ENCODE results near the gene PGPEP1. TPM values are rescaled to one million over a fixed set of nuclear protein-coding genes. Genes with fewer than 3 reads are reported as not detected.

The PGPEP1 gene
- total and polyA plus RNA-seq, 10 of the 15 experiments (the other 5 are each of a cell fraction or from before 2014, with no cell fraction given): 13.8 to 39.4 (median 17.0) TPM

- no peaks in the 10 kb centered on the region for H4K20me1 ChIP-seq (ENCODE audit: control insufficient read depth, insufficient read depth)
- no peak overlapping the region for H2AFZ ChIP-seq (ENCODE audit: control insufficient read depth, low read depth, low read length)
- H3K4me2 ChIP-seq (ENCODE audit: control insufficient read depth, insufficient read depth): no peak overlapping the region
- CTCF ChIA-PET: no interaction called here
- H3K9ac ChIP-seq (ENCODE audit: control insufficient read depth, insufficient read depth, low read length): no peak overlapping the region
- no TSS peak for BruUV-seq (replicated peaks)
- in situ Hi-C loops (cut with MboI) (no loop called here), intact Hi-C loops (cut with micrococcal nuclease; ENCODE audit: unreplicated experiment) (no loop called here)
- no peak for DNase-seq (ENCODE audit: low read depth, low spot score)
- POLR2A ChIA-PET: interaction anchor here (0.6 kb wide), 3 partner anchors 15 to 303 kb away, joined by 3 to 4 read pairs (median 4); no protein-coding TSS in a partner anchor
- H3K36me3 ChIP-seq (ENCODE audit: control insufficient read depth in 2 of 2, insufficient read depth in 2 of 2, low read length in 1 of 2): peaks cover 0 to 10% of the 10 kb centered on the region in 2 experiments
- no peak for FAIRE-seq
- 91% methylated on average over 17 of the region's 17 CpGs for WGBS (ENCODE audit: insufficient coverage, insufficient replicate concordance, low lambda C conversion rate, missing lambda C conversion rate)
- TF ChIP-seq ZSCAN29 (IDR thresholded peaks at IDR 0.05) (no peak), BCLAF1 (IDR thresholded peaks at IDR 0.05) (no peak), ETV6 (conservative IDR thresholded peaks at IDR 0.05 in 1 of 2, IDR thresholded peaks at IDR 0.05 in 1 of 2; ENCODE audit: borderline replicate concordance in 1 of 2, low read depth in 1 of 2) (no peak), RELA (IDR thresholded peaks at IDR 0.05; ENCODE audit: borderline replicate concordance, partially characterized antibody) (no peak), SRF (IDR thresholded peaks at IDR 0.05; ENCODE audit: low read depth in 2 of 2, low read length in 2 of 2) (no peak), KDM1A (IDR thresholded peaks at IDR 0.05; ENCODE audit: borderline replicate concordance) (no peak), CBX5 (IDR thresholded peaks at IDR 0.05; ENCODE audit: low read depth) (no peak), BACH1 (IDR thresholded peaks at IDR 0.05; ENCODE audit: borderline replicate concordance) (no peak), ZNF687 (IDR thresholded peaks at IDR 0.05) (no peak), EED (IDR thresholded peaks at IDR 0.05; ENCODE audit: low read depth) (no peak), MTA2 (IDR thresholded peaks at IDR 0.05; ENCODE audit: low read depth) (no peak), RBBP5 (conservative IDR thresholded peaks at IDR 0.05) (no peak), POLR2AphosphoS5 (IDR thresholded peaks at IDR 0.05; ENCODE audit: low read length) (no peak)
- no peak overlapping the region for H3K4me3 ChIP-seq
- H3K27ac ChIP-seq (ENCODE audit: control insufficient read depth, insufficient read depth): no peak overlapping the region
- no peaks in the 10 kb centered on the region for H3K79me2 ChIP-seq (ENCODE audit: control insufficient read depth, insufficient read depth, low read length)
- H3K9me3 ChIP-seq (replicated peaks; ENCODE audit: control insufficient read depth, insufficient read depth, low read length): no peaks in the 10 kb centered on the region; the same call in 2 of the 3 replicates
- H3K4me1 ChIP-seq (ENCODE audit: control insufficient read depth, insufficient read depth, low read length): peaks cover 11% of the 10 kb centered on the region
- no peaks in the 10 kb centered on the region for H3K27me3 ChIP-seq (replicated peaks in 1 of 2; ENCODE audit: control insufficient read depth in 2 of 2, insufficient read depth in 2 of 2, low read length in 1 of 2)
- RAD21 ChIA-PET (ENCODE audit: unreplicated experiment): no interaction called here
- no peak for ATAC-seq
- SMC1A ChIA-PET (ENCODE audit: uncharacterized antibody, unreplicated experiment): interaction anchor here (1.2 kb wide), 1 partner anchor 26 kb away, joined by 3 read pairs; no protein-coding TSS in a partner anchor
Measured at GRCh38 chr19:18362934-18363542, 22.6 kb downstream of the PGPEP1 start.
